ENCODE data around the gene SIRT5. TPM values are rescaled to one million over a fixed set of nuclear protein-coding genes. Genes with fewer than 3 reads are reported as not detected.

The SIRT5 gene
- polyA plus RNA-seq, 12 donors, result 8.1 to 20.2 (median 10.1) TPM; not detected in 1

GRCh38 chr6:13630499-13630898 lies 56.1 kb downstream of the SIRT5 start:
- DNase-seq, result no peak

DNA sequence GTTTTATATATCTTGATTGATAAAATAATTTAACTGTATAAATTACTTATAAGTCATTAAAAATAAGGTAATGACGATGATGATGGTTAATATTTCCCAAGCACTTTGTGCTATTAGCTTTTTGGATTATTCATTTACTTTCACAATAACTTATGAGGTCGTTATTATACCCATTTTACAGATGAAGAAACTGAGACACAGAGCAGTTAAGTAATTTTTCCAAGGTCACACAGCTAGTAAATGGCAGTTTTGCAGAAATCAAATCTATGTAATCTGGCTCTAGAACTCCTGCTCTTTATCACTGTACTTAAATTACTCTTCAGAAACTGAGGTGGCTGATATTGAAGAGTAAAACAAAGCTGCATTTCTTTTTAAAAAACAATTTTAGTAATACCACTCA lies 58.9 kb downstream of the SIRT5 start:
- DNase-seq, result no peak

- DNase-seq, result no peak
Measured at GRCh38 chr6:13635948-13636658, 61.7 kb downstream of the SIRT5 start.

DNA sequence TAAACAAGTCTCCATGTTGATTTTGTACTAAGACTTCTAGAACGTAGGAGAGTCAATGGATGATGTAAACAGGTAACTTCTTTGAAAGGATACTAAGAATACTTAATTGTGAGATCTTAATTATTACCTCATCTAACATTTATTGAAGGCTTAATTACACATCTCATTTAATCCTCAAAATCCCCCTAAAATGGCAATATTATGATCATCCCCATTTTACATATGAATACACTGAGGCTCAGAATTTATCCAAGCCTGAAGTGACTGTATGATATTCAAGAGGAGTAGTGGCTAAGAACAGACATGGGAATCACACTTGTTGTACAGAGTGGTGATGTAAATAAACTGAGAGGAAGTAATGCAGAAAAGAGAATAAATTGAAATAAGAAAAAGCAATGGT lies 63.6 kb downstream of the SIRT5 start:
- DNase-seq, result no peak

- no peak for DNase-seq
Measured at GRCh38 chr6:13638626-13639025, 64.2 kb downstream of the SIRT5 start.

- DNase-seq, result no peak
Measured at GRCh38 chr6:13641315-13641714, 66.9 kb downstream of the SIRT5 start.

- DNase-seq, result no peak
Measured at GRCh38 chr6:13643125-13643524, 68.7 kb downstream of the SIRT5 start.

GRCh38 chr6:13648850-13649249 lies 74.4 kb downstream of the SIRT5 start:
- no peak for DNase-seq

- no peak for DNase-seq
Measured at GRCh38 chr6:13649393-13649792, 75.0 kb downstream of the SIRT5 start.

- DNase-seq, result no peak
Measured at GRCh38 chr6:13653296-13653695, 78.9 kb downstream of the SIRT5 start.

GRCh38 chr6:13654496-13654895 lies 80.1 kb downstream of the SIRT5 start:
- DNase-seq, result no peak

DNA sequence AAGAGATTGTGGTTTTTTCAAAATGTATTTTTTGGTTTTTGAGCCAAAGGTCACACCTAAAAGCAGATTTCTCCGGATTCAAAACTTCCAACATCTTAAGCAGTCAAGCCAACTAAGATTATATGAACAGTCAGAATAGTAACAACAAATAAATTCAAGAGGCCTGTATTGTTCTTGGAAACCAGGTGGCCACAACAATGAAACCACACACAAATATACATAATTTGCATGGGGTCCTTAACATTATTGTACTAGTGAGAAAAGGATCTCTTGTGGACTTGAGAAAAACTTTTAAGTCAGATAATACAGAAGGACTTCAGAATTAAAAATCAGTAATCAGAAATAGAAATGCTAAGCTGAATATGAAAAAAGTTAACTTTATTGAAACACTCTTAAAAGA lies 81.3 kb downstream of the SIRT5 start:
- DNase-seq, result no peak

- DNase-seq, result no peak
Measured at GRCh38 chr6:13660273-13660672, 85.9 kb downstream of the SIRT5 start.

DNA sequence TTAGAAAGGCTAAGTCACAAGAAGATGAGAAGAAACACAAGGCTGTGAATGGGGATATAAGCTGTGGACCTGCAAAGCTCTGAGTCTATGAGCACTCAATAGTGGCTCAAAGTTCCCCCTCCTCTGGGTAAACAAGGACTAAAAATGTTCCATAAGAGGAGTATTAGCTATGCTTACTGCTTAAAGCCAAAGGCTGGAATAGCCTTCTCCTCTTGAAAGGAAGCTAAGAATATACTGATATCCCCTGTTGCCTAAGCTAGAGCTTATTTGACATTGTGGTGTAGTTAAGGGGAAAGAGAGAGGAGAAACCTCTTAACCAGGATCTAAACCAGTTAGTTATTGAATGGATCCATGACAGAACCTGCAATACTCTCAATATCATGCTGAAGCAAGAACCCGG lies 86.5 kb downstream of the SIRT5 start:
- DNase-seq, result no peak

- no peak for DNase-seq
Measured at GRCh38 chr6:13661647-13662046, 87.2 kb downstream of the SIRT5 start.

DNA sequence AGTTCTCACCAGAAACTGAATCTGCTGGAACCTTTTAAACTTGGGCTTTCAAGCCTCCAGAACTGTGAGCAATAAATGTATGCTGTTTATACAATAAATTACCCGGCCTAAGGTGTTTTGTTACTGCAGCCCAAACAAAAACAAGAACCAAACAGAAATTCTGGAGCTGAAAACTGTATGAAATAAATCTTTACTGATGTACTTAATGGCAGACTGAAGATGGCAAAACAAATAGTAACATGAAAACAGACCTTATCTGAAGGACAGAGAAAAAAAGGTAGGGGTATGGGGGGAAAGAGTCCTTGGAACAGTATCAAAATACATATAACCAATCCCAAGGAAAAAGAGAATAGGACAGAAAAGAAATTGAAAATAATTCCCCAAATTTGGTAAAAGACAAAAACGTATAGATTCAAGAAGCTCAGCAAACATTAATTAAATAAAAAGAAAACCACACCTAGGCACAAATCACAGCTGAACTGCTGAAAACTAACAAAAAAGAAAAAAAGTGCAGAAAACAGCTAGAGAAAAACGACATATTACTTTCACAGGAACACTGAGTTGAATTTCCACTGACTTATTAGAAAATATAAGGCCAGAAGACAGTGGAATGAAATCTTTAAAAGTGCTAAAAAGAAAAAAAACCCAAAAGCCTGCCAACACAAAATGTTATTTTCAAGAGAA lies 88.4 kb downstream of the SIRT5 start:
- no peak for DNase-seq

DNA sequence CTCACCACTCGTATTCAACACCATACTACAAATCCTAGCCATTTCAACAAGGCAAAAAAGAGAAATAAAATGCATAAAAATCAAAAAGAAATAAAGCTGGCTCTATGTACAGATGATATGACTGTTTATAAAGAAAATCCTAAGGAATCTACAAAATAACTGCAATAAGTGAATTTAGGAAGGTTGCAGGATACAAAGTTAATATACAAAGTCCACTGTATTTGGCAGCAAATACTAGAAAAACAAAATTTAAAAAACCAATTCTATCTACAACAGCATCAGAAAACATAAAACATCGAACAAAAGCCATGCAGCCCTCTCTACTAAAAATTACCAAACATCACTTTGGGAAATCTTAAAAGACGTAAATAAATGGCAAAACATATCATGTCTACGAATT lies 89.6 kb downstream of the SIRT5 start:
- no peak for DNase-seq

Other genes starting within 250 kb of the SIRT5 start
- 10 to 100 TPM in 11 of 12 donors, not detected in 1; 15.5 to 26.4 (median 19.6) TPM for gene TBC1D7, start 246.1 kb upstream of the SIRT5 start, polyA plus RNA-seq (ENCODE audit: insufficient read length in 12 of 12)
- gene GFOD1, start 87.0 kb upstream of the SIRT5 start, polyA plus RNA-seq (ENCODE audit: insufficient read length in 12 of 12), result 1 to 10 TPM in 11 of 12 donors, not detected in 1; 2.1 to 8.9 (median 3.4) TPM
- gene NOL7, start 40.7 kb downstream of the SIRT5 start, polyA plus RNA-seq (ENCODE audit: insufficient read length in 12 of 12), result 100 to 1,000 TPM in 1 of 12 donors, 10 to 100 TPM in 10, not detected in 1; 63.1 to 101 (median 67.0) TPM
- gene RANBP9, start 137.2 kb downstream of the SIRT5 start, polyA plus RNA-seq (ENCODE audit: insufficient read length in 12 of 12), result 10 to 100 TPM in 11 of 12 donors, not detected in 1; 17.7 to 53.9 (median 34.5) TPM
- 10 to 100 TPM in 11 of 12 donors, not detected in 1; 14.5 to 47.2 (median 34.2) TPM for gene MCUR1, start 240.0 kb downstream of the SIRT5 start, polyA plus RNA-seq (ENCODE audit: insufficient read length in 12 of 12)

Data from muscle of arm (tissue), 12 donors.